Measurements from ENCODE around the gene MAP1LC3B2.

The MAP1LC3B2 gene

DNA sequence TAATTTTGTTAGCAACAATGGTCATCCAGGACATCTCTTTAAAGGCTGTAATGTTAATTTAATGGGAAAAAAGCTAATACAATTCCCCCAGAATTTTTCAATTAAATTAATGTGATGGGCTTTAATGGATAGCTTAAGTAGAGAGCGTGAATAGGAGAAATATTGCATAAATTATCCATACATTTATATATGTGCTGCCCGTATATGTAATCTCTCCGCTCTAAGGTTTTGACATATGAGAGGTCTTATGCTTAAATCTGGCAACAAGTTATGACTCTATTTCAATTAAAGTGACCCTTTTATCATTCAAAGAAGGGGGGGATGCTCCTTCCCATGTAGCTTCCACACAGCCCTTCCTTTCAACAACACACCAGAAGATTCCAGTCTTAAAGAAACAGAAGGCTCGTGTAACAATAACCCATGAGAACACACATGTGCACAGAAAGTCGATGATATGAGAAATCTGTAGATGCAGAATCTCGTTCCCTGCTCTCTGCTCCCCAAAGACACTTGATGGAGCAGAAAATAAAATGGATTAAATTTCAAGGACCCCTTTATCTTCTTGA is 24.0 kb downstream of the MAP1LC3B2 start:
- no peaks in the 10 kb centered on the region for H3K27me3 ChIP-seq (ENCODE audit: insufficient read depth, low read length)
- peaks cover 7% of the 10 kb centered on the region for H3K4me1 ChIP-seq (ENCODE audit: insufficient read depth, low read length)
- H3K9me3 ChIP-seq (ENCODE audit: insufficient read depth, low read depth, low read length), result peaks cover 8% of the 10 kb centered on the region; the same call in 1 of the 2 replicates
- H3K27ac ChIP-seq (ENCODE audit: low read depth, low read length), result no peak overlapping the region
- no peak overlapping the region for H3K4me3 ChIP-seq (ENCODE audit: low read length)
- H3K9ac ChIP-seq (ENCODE audit: low read depth, low read length), result no peak overlapping the region
- no peaks in the 10 kb centered on the region for H3K36me3 ChIP-seq (ENCODE audit: insufficient read depth, low read length)
- 100% methylated on average over 2 of the region's 6 CpGs for WGBS

DNA sequence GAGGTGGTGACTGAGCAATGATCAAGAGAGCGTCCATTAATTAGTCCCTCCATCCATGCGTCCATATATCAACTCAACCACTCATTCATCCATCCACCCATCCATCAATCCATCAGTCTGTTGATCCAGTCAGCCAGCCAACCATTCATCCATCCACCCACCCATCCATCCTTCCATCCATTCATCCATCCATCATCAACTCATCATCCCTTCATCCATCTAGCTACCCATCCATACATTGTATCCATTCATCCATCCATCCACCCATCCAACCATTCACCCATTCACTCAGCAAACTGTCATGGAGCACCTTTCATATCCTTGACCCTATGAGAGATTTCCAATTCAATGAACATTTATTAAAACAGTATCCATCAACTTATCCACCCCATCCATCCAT is 28.1 kb downstream of the MAP1LC3B2 start:
- Histone ChIP-seq H3K4me1 (ENCODE audit: insufficient read depth, low read length) (peaks cover 7% of the 10 kb centered on the region), H3K4me3 (ENCODE audit: low read length) (no peak overlapping the region), H3K27ac (ENCODE audit: low read depth, low read length) (no peak overlapping the region), H3K36me3 (ENCODE audit: insufficient read depth, low read length) (no peaks in the 10 kb centered on the region), H3K27me3 (ENCODE audit: insufficient read depth, low read length) (no peaks in the 10 kb centered on the region), H3K9me3 (ENCODE audit: insufficient read depth, low read depth, low read length) (peaks cover 8% of the 10 kb centered on the region; the same call in 1 of the 2 replicates), H3K9ac (ENCODE audit: low read depth, low read length) (no peak overlapping the region)
- 93% methylated on average over 2 of the region's 2 CpGs for WGBS

DNA sequence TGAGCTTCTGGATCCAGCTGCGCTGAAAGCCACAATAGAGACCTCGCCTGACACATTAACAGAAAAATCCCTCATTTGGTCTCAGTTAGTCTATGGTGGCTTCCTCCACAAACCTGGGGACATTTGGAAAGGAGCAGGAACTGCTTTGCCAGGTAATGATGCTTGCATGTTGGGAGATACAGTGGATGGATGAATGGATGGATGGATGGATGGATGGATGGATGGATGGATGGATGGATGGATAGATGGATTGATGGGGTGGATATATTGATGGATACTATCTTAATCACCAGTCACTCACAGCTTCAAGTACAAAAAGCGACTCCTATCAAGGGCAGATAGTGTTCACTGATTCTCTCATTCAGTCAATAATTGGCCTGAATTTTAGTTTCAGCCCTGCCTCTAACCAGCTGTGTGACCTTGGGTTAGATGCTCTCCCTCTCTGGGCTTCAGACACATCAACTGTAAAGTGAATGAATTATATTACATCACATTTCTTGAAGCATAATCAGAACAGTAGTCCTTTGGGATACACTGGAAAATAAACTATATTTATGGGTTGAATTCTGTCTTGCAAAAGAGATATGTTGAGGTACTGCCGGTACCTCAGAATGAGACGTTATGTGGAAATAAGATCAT is 29.3 kb downstream of the MAP1LC3B2 start:
- Histone ChIP-seq H3K4me1 (ENCODE audit: insufficient read depth, low read length) (peaks cover under 1% of the 10 kb centered on the region; the same call in 1 of the 2 replicates), H3K9ac (ENCODE audit: low read depth, low read length) (no peak overlapping the region), H3K4me3 (ENCODE audit: low read length) (no peak overlapping the region), H3K9me3 (ENCODE audit: insufficient read depth, low read depth, low read length) (peaks cover 8% of the 10 kb centered on the region; the same call in 1 of the 2 replicates), H3K36me3 (ENCODE audit: insufficient read depth, low read length) (no peaks in the 10 kb centered on the region), H3K27me3 (ENCODE audit: insufficient read depth, low read length) (no peaks in the 10 kb centered on the region), H3K27ac (ENCODE audit: low read depth, low read length) (no peak overlapping the region)
- WGBS, result 94% methylated on average over 5 of the region's 5 CpGs

DNA sequence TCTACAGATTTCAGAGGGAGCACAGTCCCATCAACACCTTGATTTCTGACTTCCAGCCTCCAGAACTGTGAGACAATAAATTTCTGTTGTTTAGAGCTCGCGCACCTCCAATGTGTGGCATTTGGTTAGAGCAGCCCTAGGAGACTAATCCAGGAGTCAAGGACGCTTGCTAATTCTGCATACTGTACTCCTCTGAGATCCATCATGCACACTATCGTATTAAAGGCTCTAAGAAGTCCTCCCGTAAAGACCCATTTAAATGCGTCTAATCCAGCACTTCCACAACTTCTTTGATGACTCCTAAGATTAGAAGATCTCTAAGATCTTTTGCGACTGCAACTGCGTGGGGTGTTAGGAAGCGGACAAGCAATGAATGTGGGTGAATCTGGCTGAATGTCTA is 30.4 kb downstream of the MAP1LC3B2 start:
- Histone ChIP-seq H3K9me3 (ENCODE audit: insufficient read depth, low read depth, low read length) (peaks cover 8% of the 10 kb centered on the region; the same call in 1 of the 2 replicates), H3K27me3 (ENCODE audit: insufficient read depth, low read length) (no peaks in the 10 kb centered on the region), H3K9ac (ENCODE audit: low read depth, low read length) (no peak overlapping the region), H3K36me3 (ENCODE audit: insufficient read depth, low read length) (no peaks in the 10 kb centered on the region), H3K27ac (ENCODE audit: low read depth, low read length) (no peak overlapping the region), H3K4me1 (ENCODE audit: insufficient read depth, low read length) (no peaks in the 10 kb centered on the region), H3K4me3 (ENCODE audit: low read length) (no peak overlapping the region)
- WGBS, result 90% methylated on average over 6 of the region's 9 CpGs

DNA sequence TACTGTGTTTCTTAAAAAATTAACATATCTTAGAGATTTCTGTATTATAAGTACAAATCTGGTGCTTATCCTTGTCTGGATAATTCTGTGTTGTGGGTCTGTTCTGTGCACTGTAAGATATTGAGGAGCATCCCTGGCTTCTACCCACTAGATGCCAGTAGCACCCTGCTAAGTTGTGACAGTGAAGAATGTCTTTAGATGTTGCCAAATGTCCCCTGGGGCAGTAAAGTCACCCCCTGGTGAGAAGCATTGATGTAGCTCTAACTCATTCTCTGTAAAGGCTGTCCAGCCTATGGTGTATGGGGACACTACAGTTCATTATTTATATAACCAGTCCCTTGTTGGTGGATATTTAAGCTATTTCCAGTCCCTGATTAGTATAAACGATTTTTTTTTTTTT is 31.4 kb downstream of the MAP1LC3B2 start:
- Histone ChIP-seq H3K4me1 (ENCODE audit: insufficient read depth, low read length) (no peaks in the 10 kb centered on the region), H3K27me3 (ENCODE audit: insufficient read depth, low read length) (no peaks in the 10 kb centered on the region), H3K4me3 (ENCODE audit: low read length) (no peak overlapping the region), H3K27ac (ENCODE audit: low read depth, low read length) (no peak overlapping the region), H3K36me3 (ENCODE audit: insufficient read depth, low read length) (no peaks in the 10 kb centered on the region), H3K9me3 (ENCODE audit: insufficient read depth, low read depth, low read length) (no peaks in the 10 kb centered on the region), H3K9ac (ENCODE audit: low read depth, low read length) (no peak overlapping the region)
- 100% methylated on average over 1 of the region's 1 CpG for WGBS

DNA sequence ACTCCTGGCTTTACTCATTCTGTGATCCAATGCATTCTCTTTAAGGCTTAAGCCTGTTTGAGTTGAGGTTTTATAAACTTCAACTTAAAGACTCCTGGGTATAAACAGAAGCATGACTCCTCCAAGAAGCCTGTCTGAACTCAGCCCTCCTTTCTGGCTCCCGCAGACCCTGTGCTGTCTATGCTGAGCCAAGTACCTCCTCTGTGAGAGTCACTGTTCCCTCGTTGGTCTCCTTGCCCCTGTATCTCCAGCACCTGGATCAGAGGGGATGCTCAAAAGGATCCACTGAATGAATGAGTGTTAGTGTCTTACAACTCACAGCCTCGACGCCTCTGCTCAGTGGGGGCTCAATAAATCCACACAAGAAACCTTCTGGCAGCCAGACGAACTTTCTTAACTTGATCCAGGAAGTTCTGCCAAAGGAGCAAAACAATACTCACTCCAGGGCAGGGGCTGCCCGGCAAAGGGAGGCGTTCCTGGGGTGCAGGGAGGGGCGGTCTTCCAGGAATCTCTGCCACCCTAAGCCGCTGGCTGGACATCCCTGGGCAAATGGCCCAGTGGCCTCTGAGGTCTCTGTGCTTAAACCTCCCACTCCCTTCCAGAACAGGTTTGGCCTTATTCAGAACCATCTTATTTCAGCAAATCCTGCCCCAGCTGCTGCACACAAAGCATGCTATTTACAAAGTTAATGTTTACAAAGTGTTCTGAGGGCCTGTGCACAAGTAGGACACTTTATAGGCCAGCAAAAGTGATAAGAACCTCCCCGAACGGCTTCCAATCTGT is 32.9 kb downstream of the MAP1LC3B2 start:
- H3K4me1 ChIP-seq (ENCODE audit: insufficient read depth, low read length), result no peaks in the 10 kb centered on the region
- H3K9ac ChIP-seq (ENCODE audit: low read depth, low read length), result no peak overlapping the region
- H3K27ac ChIP-seq (ENCODE audit: low read depth, low read length), result no peak overlapping the region
- H3K27me3 ChIP-seq (ENCODE audit: insufficient read depth, low read length), result no peaks in the 10 kb centered on the region
- WGBS, result 88% methylated on average over 9 of the region's 11 CpGs
- no peaks in the 10 kb centered on the region for H3K9me3 ChIP-seq (ENCODE audit: insufficient read depth, low read depth, low read length)
- H3K4me3 ChIP-seq (ENCODE audit: low read length), result no peak overlapping the region
- no peaks in the 10 kb centered on the region for H3K36me3 ChIP-seq (ENCODE audit: insufficient read depth, low read length)

DNA sequence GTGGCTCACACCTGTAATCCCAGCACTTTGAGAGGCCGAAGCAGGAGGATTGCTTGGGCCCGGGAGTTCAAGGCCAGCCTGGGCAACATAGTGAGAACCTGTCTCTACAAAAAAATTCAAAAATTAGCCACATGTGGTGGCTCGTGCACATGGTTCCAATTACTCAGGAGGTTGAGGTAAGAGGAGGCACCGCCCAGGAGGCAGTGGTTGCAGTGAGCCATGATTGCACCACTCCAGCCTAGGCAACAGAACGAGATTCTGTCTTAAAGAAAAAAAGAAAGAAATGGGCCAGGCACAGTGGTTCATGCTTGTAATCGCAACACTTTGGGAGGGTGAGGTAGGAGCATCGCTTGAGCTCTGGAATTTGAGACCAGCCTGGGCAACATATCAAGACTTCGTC is 33.5 kb downstream of the MAP1LC3B2 start:
- WGBS, result 93% methylated on average over 8 of the region's 8 CpGs
- Histone ChIP-seq H3K4me3 (ENCODE audit: low read length) (no peak overlapping the region), H3K36me3 (ENCODE audit: insufficient read depth, low read length) (no peaks in the 10 kb centered on the region), H3K27ac (ENCODE audit: low read depth, low read length) (no peak overlapping the region), H3K9me3 (ENCODE audit: insufficient read depth, low read depth, low read length) (no peaks in the 10 kb centered on the region), H3K9ac (ENCODE audit: low read depth, low read length) (no peak overlapping the region), H3K27me3 (ENCODE audit: insufficient read depth, low read length) (no peaks in the 10 kb centered on the region), H3K4me1 (ENCODE audit: insufficient read depth, low read length) (no peaks in the 10 kb centered on the region)

DNA sequence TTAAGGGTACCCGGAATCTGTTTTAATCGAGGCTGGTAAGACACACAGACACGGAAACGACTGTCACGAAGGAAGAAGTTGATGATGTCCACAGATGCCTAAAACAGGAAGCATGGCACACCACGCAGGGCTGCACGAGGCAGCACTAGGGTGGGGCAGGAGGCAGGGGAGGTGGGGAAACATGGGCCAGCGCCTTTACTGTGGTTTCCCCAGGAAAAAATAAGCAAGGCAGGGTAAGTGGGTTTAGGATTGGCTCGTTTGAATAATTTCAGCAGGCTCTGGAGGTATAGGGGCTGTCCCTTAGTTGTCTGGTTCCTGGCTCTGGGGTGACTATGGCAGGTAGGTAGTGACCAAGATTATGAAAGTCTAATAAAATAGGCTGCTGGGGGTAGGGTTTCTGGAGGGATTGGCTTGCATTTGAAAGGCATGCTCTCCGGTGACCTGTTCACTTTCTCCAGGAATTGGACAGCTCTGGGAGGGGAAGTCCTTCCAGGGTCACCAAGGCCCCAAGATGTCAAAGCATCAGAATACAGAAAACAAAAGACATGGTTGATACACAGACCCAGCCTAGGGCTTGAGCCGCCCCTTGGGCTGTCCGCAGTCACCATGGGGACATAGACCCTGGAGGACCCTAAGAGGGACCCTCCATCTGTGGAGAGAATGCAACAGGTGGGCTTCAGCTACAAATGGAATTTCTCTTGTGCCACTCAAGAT is 35.3 kb downstream of the MAP1LC3B2 start:
- Histone ChIP-seq H3K4me3 (ENCODE audit: low read length) (no peak overlapping the region), H3K9ac (ENCODE audit: low read depth, low read length) (no peak overlapping the region), H3K27ac (ENCODE audit: low read depth, low read length) (no peak overlapping the region), H3K27me3 (ENCODE audit: insufficient read depth, low read length) (no peaks in the 10 kb centered on the region), H3K4me1 (ENCODE audit: insufficient read depth, low read length) (peaks cover 16% of the 10 kb centered on the region), H3K9me3 (ENCODE audit: insufficient read depth, low read depth, low read length) (no peaks in the 10 kb centered on the region), H3K36me3 (ENCODE audit: insufficient read depth, low read length) (no peaks in the 10 kb centered on the region)
- 91% methylated on average over 12 of the region's 12 CpGs for WGBS

DNA sequence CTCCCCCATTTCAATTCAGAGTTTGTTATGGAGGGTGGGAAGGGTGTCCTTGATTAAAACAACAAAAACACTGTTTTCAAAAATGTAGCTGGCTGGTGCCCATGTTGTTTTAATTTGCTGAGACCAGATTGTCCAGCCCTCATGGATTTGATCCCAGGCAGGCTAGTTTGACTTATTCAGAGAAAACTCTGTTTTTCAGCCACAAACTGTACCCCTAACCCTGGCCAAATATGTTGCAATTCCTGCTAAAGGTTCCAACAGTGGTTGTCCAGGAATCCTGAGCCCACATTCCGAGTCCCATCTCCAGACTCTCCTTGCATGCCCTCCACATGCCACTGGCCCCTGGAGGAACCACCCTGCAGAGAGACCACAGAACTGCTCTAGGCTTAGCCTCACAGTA is 36.0 kb downstream of the MAP1LC3B2 start:
- Histone ChIP-seq H3K27ac (ENCODE audit: low read depth, low read length) (no peak overlapping the region), H3K4me1 (ENCODE audit: insufficient read depth, low read length) (peaks cover 17% of the 10 kb centered on the region), H3K36me3 (ENCODE audit: insufficient read depth, low read length) (no peaks in the 10 kb centered on the region), H3K27me3 (ENCODE audit: insufficient read depth, low read length) (no peaks in the 10 kb centered on the region), H3K4me3 (ENCODE audit: low read length) (no peak overlapping the region), H3K9ac (ENCODE audit: low read depth, low read length) (no peak overlapping the region), H3K9me3 (ENCODE audit: insufficient read depth, low read depth, low read length) (no peaks in the 10 kb centered on the region)
- 0% methylated on average over 1 of the region's 1 CpG for WGBS

DNA sequence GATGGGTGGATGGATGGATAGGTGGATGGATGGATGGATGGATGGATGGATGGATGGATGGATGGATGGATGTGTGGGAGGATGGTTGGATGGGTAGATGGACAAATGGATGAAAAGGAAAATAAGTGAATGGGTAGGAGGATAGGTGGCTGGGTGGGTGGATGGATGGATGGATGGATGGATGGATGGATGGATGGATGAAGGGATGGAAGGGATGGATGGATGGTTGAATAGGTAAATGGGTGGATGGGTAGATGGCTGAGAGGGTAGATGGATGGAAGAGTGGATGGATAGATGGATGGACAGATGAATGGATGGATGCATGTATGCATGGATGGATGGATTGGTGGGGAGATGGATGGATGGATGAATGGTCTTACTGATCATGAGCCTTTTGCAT is 36.5 kb downstream of the MAP1LC3B2 start:
- Histone ChIP-seq H3K36me3 (ENCODE audit: insufficient read depth, low read length) (no peaks in the 10 kb centered on the region), H3K9me3 (ENCODE audit: insufficient read depth, low read depth, low read length) (no peaks in the 10 kb centered on the region), H3K4me1 (ENCODE audit: insufficient read depth, low read length) (peaks cover 17% of the 10 kb centered on the region), H3K27ac (ENCODE audit: low read depth, low read length) (no peak overlapping the region), H3K4me3 (ENCODE audit: low read length) (no peak overlapping the region), H3K9ac (ENCODE audit: low read depth, low read length) (no peak overlapping the region), H3K27me3 (ENCODE audit: insufficient read depth, low read length) (no peaks in the 10 kb centered on the region)

DNA sequence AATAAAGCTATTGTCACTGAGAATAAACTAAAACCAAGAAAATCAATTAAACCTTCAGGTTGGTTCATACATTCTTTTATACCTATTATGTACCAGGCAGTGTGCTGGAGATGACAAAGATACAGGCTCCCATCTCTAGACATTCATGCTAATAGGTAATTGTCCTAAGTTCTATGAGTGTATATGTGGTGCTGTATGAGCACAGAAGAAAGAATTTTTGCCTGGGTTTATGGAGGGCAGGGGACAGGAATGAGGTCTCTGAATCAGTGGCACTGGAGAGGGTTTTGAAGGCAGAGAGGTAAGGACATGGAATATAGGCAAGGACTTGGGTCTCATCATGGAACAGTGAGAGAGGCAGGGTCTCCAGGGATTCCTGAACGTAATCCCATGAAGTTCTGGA is 38.7 kb downstream of the MAP1LC3B2 start:
- no peaks in the 10 kb centered on the region for H3K9me3 ChIP-seq (ENCODE audit: insufficient read depth, low read depth, low read length)
- no peak overlapping the region for H3K4me3 ChIP-seq (ENCODE audit: low read length)
- no peak overlapping the region for H3K9ac ChIP-seq (ENCODE audit: low read depth, low read length)
- H3K27me3 ChIP-seq (ENCODE audit: insufficient read depth, low read length), result no peaks in the 10 kb centered on the region
- H3K4me1 ChIP-seq (ENCODE audit: insufficient read depth, low read length), result peaks cover 20% of the 10 kb centered on the region
- WGBS, result 97% methylated on average over 1 of the region's 1 CpG
- no peak overlapping the region for H3K27ac ChIP-seq (ENCODE audit: low read depth, low read length)
- no peaks in the 10 kb centered on the region for H3K36me3 ChIP-seq (ENCODE audit: insufficient read depth, low read length)
